H1 (cell line): ENCODE measurements around the gene RXFP4. TPM values are rescaled to one million over a fixed set of nuclear protein-coding genes. Genes with fewer than 3 reads are reported as not detected.
A peak's percentile ranks its signal among the peaks of the same experiment; 100 is the strongest.

Experiments used
- CTCF ChIA-PET: fragments of 300-600 bp; sonication (Branson Sonifier 250); formaldehyde crosslinking; loops from one replicate; lab custom pipeline; 2021; ENCODE audit not compliant: partially characterized antibody; lab: Charles Lee
- POLR2A ChIA-PET: fragments of 300-600 bp; sonication (Branson Sonifier 250); formaldehyde crosslinking; loops from one replicate; lab custom pipeline; 2021; ENCODE audit warnings: inconsistent platforms; ENCODE audit not compliant: partially characterized antibody; lab: Charles Lee
- DNase-seq, 2 experiments: peaks; one replicate each; pipeline versions ENCODE4 v3.0.0 to v3.0.0-alpha.2; 2010 to 2022; ENCODE audit warnings: low spot score in 2 of 2, low read depth in 1 of 2, mixed read lengths in 1 of 2
- FAIRE-seq: peaks from 2 replicates; lab custom pipeline; 2011; peaks lifted over from hg19 to GRCh38; lab: Jason Lieb, UNC
- H2AFZ ChIP-seq: 2 replicates; pipeline ENCODE4 v1.8.1; 2012; ENCODE audit warnings: low read length, inconsistent platforms
- H2AK5ac ChIP-seq: 2 replicates; pipeline ENCODE4 v1.6.1; 2013; ENCODE audit warnings: low read depth, low read length
- H2BK120ac ChIP-seq: replicated peaks from 2 replicates; pipeline ENCODE3; 2013; ENCODE audit warnings: low read depth, low read length, inconsistent platforms
- H2BK12ac ChIP-seq: 2 replicates; pipeline ENCODE4 v1.6.1; 2013; ENCODE audit warnings: low read depth, low read length
- H2BK15ac ChIP-seq: 2 replicates; pipeline ENCODE4 v1.6.1; 2013; ENCODE audit warnings: low read length
- H2BK20ac ChIP-seq: 2 replicates; pipeline ENCODE4 v1.6.1; 2013; ENCODE audit warnings: low read length
- H2BK5ac ChIP-seq: 2 replicates; pipeline ENCODE4 v1.6.1; 2013; ENCODE audit warnings: low read depth, low read length
- H3K14ac ChIP-seq: 2 replicates; pipeline ENCODE4 v1.6.1; 2013; ENCODE audit warnings: inconsistent platforms; ENCODE audit not compliant: insufficient read length
- H3K18ac ChIP-seq: 2 replicates; pipeline ENCODE4 v1.6.1; 2013; ENCODE audit warnings: low read length; ENCODE audit errors: extremely low read depth
- H3K23ac ChIP-seq: 2 replicates; pipeline ENCODE4 v1.6.1; 2013; ENCODE audit warnings: inconsistent platforms; ENCODE audit not compliant: insufficient read length
- H3K23me2 ChIP-seq: 2 replicates; pipeline ENCODE4 v1.6.1; 2013; ENCODE audit warnings: low read depth, low read length
- H3K27ac ChIP-seq: 2 replicates; pipeline ENCODE4 v1.6.1; 2011; ENCODE audit warnings: low read depth, low read length, inconsistent platforms
- H3K27me3 ChIP-seq, 4 experiments: replicated peaks in 1 of 4; 1 replicate in 1 of 4; 2 replicates in 3 of 4; pipeline versions ENCODE4 v1.6.1 to v1.8.1; 2011 to 2013; ENCODE audit warnings: low read length in 3 of 4, mild to moderate bottlenecking in 3 of 4, inconsistent platforms in 2 of 4, mixed read lengths in 2 of 4, moderate library complexity in 1 of 4; ENCODE audit not compliant: control insufficient read depth in 3 of 4, insufficient read depth in 3 of 4; ENCODE audit errors: extremely low read depth in 1 of 4
- H3K36me3 ChIP-seq, 4 experiments: 2 replicates each; pipeline versions ENCODE4 v1.6.1 to v1.8.1; 2011 to 2013; ENCODE audit warnings: mild to moderate bottlenecking in 4 of 4, low read length in 3 of 4, moderate library complexity in 2 of 4, control low read depth in 1 of 4, inconsistent platforms in 1 of 4; ENCODE audit not compliant: insufficient read depth in 4 of 4, control insufficient read depth in 2 of 4
- H3K4ac ChIP-seq: replicated peaks from 2 replicates; pipeline ENCODE3; 2013; ENCODE audit warnings: low read length, low read depth, mixed read lengths, inconsistent platforms; ENCODE audit not compliant: insufficient read length
- H3K4me1 ChIP-seq, 4 experiments: replicated peaks in 1 of 4; 1 replicate in 1 of 4; 2 replicates in 3 of 4; pipeline versions ENCODE4 v1.6.1 to v1.8.1; 2011 to 2013; ENCODE audit warnings: low read length in 3 of 4, inconsistent platforms in 2 of 4, mixed read lengths in 1 of 4; ENCODE audit not compliant: insufficient read depth in 4 of 4, control insufficient read depth in 3 of 4
- H3K4me2 ChIP-seq, 2 experiments: 2 replicates each; pipeline versions ENCODE4 v1.6.1 to v1.8.1; 2011 to 2013; ENCODE audit warnings: low read depth in 2 of 2, low read length in 2 of 2, control low read depth in 1 of 2, inconsistent platforms in 1 of 2, mild to moderate bottlenecking in 1 of 2; ENCODE audit not compliant: insufficient read depth in 1 of 2
- H3K4me3 ChIP-seq, 4 experiments: fragments of 200-600, 300-600 bp in 1 of 4; sonication (generic), shearing (Covaris generic), sonication (Bioruptor Twin) in 1 of 4; 2 replicates each; pipeline versions ENCODE4 v1.5.1 to v1.8.1; 2011 to 2016; ENCODE audit warnings: low read length in 4 of 4, low read depth in 3 of 4, control low read depth in 2 of 4, inconsistent platforms in 2 of 4, mild to moderate bottlenecking in 2 of 4, mixed read lengths in 1 of 4, moderate library complexity in 1 of 4; ENCODE audit not compliant: insufficient read depth in 2 of 4; ENCODE audit errors: extremely low read depth in 1 of 4
- H3K56ac ChIP-seq: replicated peaks from 2 replicates; pipeline ENCODE3; 2013; ENCODE audit warnings: low read depth, mild to moderate bottlenecking, mixed read lengths, low read length, inconsistent platforms; ENCODE audit not compliant: insufficient read length
- H3K79me1 ChIP-seq: 2 replicates; pipeline ENCODE4 v1.6.1; 2013; ENCODE audit warnings: low read depth, low read length, control low read depth
- H3K79me2 ChIP-seq, 2 experiments: 2 replicates each; pipeline versions ENCODE4 v1.6.1 to v1.8.1; 2012 to 2013; ENCODE audit warnings: low read length in 2 of 2, mild to moderate bottlenecking in 2 of 2, inconsistent platforms in 1 of 2; ENCODE audit not compliant: insufficient read depth in 2 of 2, control insufficient read depth in 1 of 2
- H3K9ac ChIP-seq, 4 experiments: replicated peaks in 1 of 4; 1 replicate in 1 of 4; 2 replicates in 3 of 4; pipeline versions ENCODE4 v1.6.1 to v1.8.1; 2011 to 2013; ENCODE audit warnings: low read depth in 3 of 4, low read length in 3 of 4, control low read depth in 2 of 4, mild to moderate bottlenecking in 2 of 4, moderate library complexity in 2 of 4, inconsistent platforms in 1 of 4; ENCODE audit errors: extremely low read depth in 1 of 4
- H3K9me3 ChIP-seq, 2 experiments: 2 replicates each; pipeline versions ENCODE4 v1.6.1 to v1.8.1; 2012 to 2013; ENCODE audit warnings: mild to moderate bottlenecking in 2 of 2, moderate library complexity in 2 of 2, control low read depth in 1 of 2, inconsistent platforms in 1 of 2, low read depth in 1 of 2, low read length in 1 of 2, mixed read lengths in 1 of 2; ENCODE audit not compliant: insufficient read depth in 2 of 2
- H4K20me1 ChIP-seq, 2 experiments: replicated peaks in 1 of 2; 2 replicates each; pipeline versions ENCODE3 to v1.8.1; 2011 to 2013; ENCODE audit warnings: inconsistent platforms in 2 of 2, low read length in 2 of 2, mild to moderate bottlenecking in 1 of 2; ENCODE audit not compliant: insufficient read depth in 2 of 2, control insufficient read depth in 1 of 2
- H4K5ac ChIP-seq: 2 replicates; pipeline ENCODE4 v1.6.1; 2013; ENCODE audit warnings: low read length, low read depth, mixed read lengths, inconsistent platforms; ENCODE audit not compliant: insufficient read length
- H4K8ac ChIP-seq: 2 replicates; pipeline ENCODE4 v1.8.0; 2013; ENCODE audit warnings: mild to moderate bottlenecking, moderate library complexity, low read length, inconsistent platforms; ENCODE audit not compliant: insufficient read depth; ENCODE audit errors: extremely low read depth
- H4K91ac ChIP-seq: replicated peaks from 2 replicates; pipeline ENCODE3; 2013; ENCODE audit warnings: low read length, mixed read lengths, inconsistent platforms; ENCODE audit not compliant: insufficient read length
- CBX5 ChIP-seq: fragments of 300-800, 300-1000 bp; sonication (generic); IDR thresholded peaks from 2 replicates; pipeline ENCODE4 v1.7.1; 2016; ENCODE audit warnings: antibody characterized with exemption, low read length, low read depth
- CEBPB ChIP-seq: IDR thresholded peaks from 2 replicates; pipeline ENCODE4 v1.6.1; 2012; ENCODE audit warnings: low read depth, low read length
- EGR1 ChIP-seq: IDR thresholded peaks from 2 replicates; pipeline ENCODE4 v1.6.1; 2011; ENCODE audit warnings: low read depth, low read length, borderline replicate concordance
- HDAC2 ChIP-seq, 2 experiments: fragments of 300-600 bp in 1 of 2; sonication (generic) in 1 of 2; IDR thresholded peaks; 2 replicates each; pipeline ENCODE4 v1.6.1; 2011 to 2012; ENCODE audit warnings: low read depth in 2 of 2, low read length in 2 of 2, mild to moderate bottlenecking in 2 of 2, moderate library complexity in 2 of 2, borderline replicate concordance in 1 of 2, inconsistent platforms in 1 of 2
- JUN ChIP-seq: IDR thresholded peaks from 2 replicates; pipeline ENCODE4 v1.6.1; 2011; ENCODE audit warnings: low read depth, mild to moderate bottlenecking, improper control_type of control experiment, low read length
- MAX ChIP-seq: IDR thresholded peaks from 2 replicates; pipeline ENCODE4 v1.6.1; 2012; ENCODE audit warnings: inconsistent platforms
- RXRA ChIP-seq: IDR thresholded peaks from 2 replicates; pipeline ENCODE4 v1.6.1; 2011; ENCODE audit warnings: low read depth, mild to moderate bottlenecking, low read length, moderate library complexity; ENCODE audit not compliant: insufficient read depth
- SP1 ChIP-seq: IDR thresholded peaks from 2 replicates; pipeline ENCODE4 v1.6.1; 2011; ENCODE audit warnings: low read depth, low read length
- USF2 ChIP-seq: IDR thresholded peaks from 2 replicates; pipeline ENCODE4 v1.6.1; 2011; ENCODE audit warnings: low read length, improper control_type of control experiment
- WGBS, 2 experiments: shearing (Covaris generic) in 1 of 2; methylation state at CpG; one replicate each; pipeline versions ENCODE4 v1.1.6 to v1.1.7; 2013 to 2015; ENCODE audit warnings: low lambda C conversion rate in 2 of 2, mixed read lengths in 2 of 2, inconsistent platforms in 1 of 2, low coverage in 1 of 2, missing lambda C conversion rate in 1 of 2; ENCODE audit not compliant: insufficient replicate concordance in 2 of 2, insufficient coverage in 1 of 2, insufficient read length in 1 of 2; ENCODE audit errors: extremely low coverage in 1 of 2, missing lambda C conversion rate in 1 of 2; 5-methylcytosine and 5-hydroxymethylcytosine counted together
- polyA plus RNA-seq, 7 experiments: library from polyadenylated mRNA; depleted of rRNA in 3 of 7; stranded (reverse) in 5 of 7; unstranded in 2 of 7; fragments of >200 nt in 5 of 7; fragments of 200-250 nt in 2 of 7; gene quantifications; 1 replicate in 5 of 7; 2 replicates in 1 of 7; 4 replicates in 1 of 7; pipeline versions ENCODE4 v1.2.1 to v1.2.3, GENCODE V29; 2011 to 2013; ENCODE audit warnings: missing spikeins in 2 of 7, mixed read lengths in 2 of 7
- total RNA-seq: library from RNA; stranded (reverse); fragmentation: NEBNext Ultra II Directional; extraction: Animal tissue kit (Norgen Biotek cat#: 25700); gene quantifications from 2 replicates; pipeline ENCODE4 v1.2.1, GENCODE V29; 2021
- TF ChIP-seq, protein P1 (sequence below): IDR thresholded peaks from 2 replicates; pipeline ENCODE4 v1.6.1; 2012; ENCODE audit warnings: inconsistent platforms

RXFP4 gene
- total and polyA plus RNA-seq, 2 of the 8 experiments (the other 6 are each of a cell fraction or from before 2014, with no cell fraction given) = not detected

GRCh38 chr1:155933591-155934096, 7.8 kb upstream of the RXFP4 start:
- Histone ChIP-seq H2AFZ (no peak overlapping the region), H3K9me3 (no peaks in the 10 kb centered on the region), H2AK5ac (no peak overlapping the region; the same call in 1 of the 2 replicates), H2BK15ac (no peak overlapping the region), H4K91ac (peak overlapping the region; percentile 70), H3K4me3 (peak overlapping the region; percentile 89 to 100 (median 94)), H3K36me3 (peaks cover 19 to 47% (median 32%) of the 10 kb centered on the region in 4 experiments), H2BK120ac (no peak overlapping the region), H3K27me3 (no peaks in the 10 kb centered on the region), H2BK20ac (no peak overlapping the region), H3K9ac (peak overlapping the region; percentile 86 to 100 (median 96)), H4K8ac (peak overlapping the region; percentile 99; the same call in 1 of the 2 replicates), H2BK12ac (peak overlapping the region; percentile 27; the same call in 1 of the 2 replicates), H3K79me1 (peaks cover 2% of the 10 kb centered on the region; the same call in 1 of the 2 replicates), H3K4me2 (peak overlapping the region; percentile 85 to 92), H4K20me1 (peaks cover 0 to 15% of the 10 kb centered on the region in 2 experiments), H3K23ac (no peak overlapping the region), H4K5ac (peak overlapping the region; percentile 98), H3K27ac (peak overlapping the region; percentile 88), H3K14ac (peak overlapping the region; percentile 67), H3K4ac (peak overlapping the region; percentile 32), H3K23me2 (peaks cover 5% of the 10 kb centered on the region), H3K56ac (peak overlapping the region; percentile 89), H3K79me2 (peaks cover 10 to 51% of the 10 kb centered on the region in 2 experiments), H3K18ac (no peak overlapping the region), H2BK5ac (peak overlapping the region; percentile 98), H3K4me1 (peaks cover 0 to 2% (median 1%) of the 10 kb centered on the region in 4 experiments; a peak in 4 of 7 replicates)
- ChIA-PET POLR2A (interaction anchor here (0.8 to 6.7 kb wide), 25 partner anchors 8 to 150 kb away, joined by 3 to 109 read pairs (median 4); partner anchors contain the start of genes ARHGEF2, GON4L and MEX3A), CTCF (interaction anchor here (0.6 to 2.8 kb wide), 9 partner anchors 11 to 133 kb away, joined by 3 to 18 read pairs (median 5); partner anchors contain the start of gene ARHGEF2)
- FAIRE-seq = no peak
- DNase-seq = no peak
- 10 to 100% methylated on average over 3 to 10 of the region's 10 CpGs for WGBS, 2 experiments
- TF ChIP-seq, protein P1, sequence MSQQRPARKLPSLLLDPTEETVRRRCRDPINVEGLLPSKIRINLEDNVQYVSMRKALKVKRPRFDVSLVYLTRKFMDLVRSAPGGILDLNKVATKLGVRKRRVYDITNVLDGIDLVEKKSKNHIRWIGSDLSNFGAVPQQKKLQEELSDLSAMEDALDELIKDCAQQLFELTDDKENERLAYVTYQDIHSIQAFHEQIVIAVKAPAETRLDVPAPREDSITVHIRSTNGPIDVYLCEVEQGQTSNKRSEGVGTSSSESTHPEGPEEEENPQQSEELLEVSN = no peak
- TF ChIP-seq CEBPB = no peak
- no peak for TF ChIP-seq RXRA
- TF ChIP-seq HDAC2 (IDR thresholded peaks at IDR 0.05; ENCODE audit: borderline replicate concordance in 1 of 2, low read depth in 2 of 2, low read length in 2 of 2) = no peak
- TF ChIP-seq CBX5 = no peak
- no peak for TF ChIP-seq JUN
- no peak for TF ChIP-seq EGR1
- TF ChIP-seq SP1 = no peak
- TF ChIP-seq MAX = no peak
- no peak for TF ChIP-seq USF2
